Keratinocyte (primary cell): ENCODE measurements around the gene ZNF474. TPM values are rescaled to one million over a fixed set of nuclear protein-coding genes. Genes with fewer than 3 reads are reported as not detected.

ENCODE experiments used
- DNase-seq: peaks from one replicate; pipeline ENCODE4 v3.0.0-alpha.2; 2011; ENCODE audit warnings: low read depth, missing footprints, low spot score
- FAIRE-seq: peaks from 2 replicates; lab custom pipeline; 2011; peaks lifted over from hg19 to GRCh38; lab: Jason Lieb, UNC
- H2AFZ ChIP-seq: 2 replicates; pipeline ENCODE4 v1.6.0; 2012; ENCODE audit warnings: low read length, control low read depth, inconsistent platforms; ENCODE audit not compliant: control insufficient read depth
- H3K27ac ChIP-seq: 2 replicates; pipeline ENCODE4 v1.5.1; 2011; ENCODE audit warnings: low read length; ENCODE audit not compliant: control insufficient read depth, insufficient read depth
- H3K27me3 ChIP-seq: 3 replicates; pipeline ENCODE4 v1.6.0; 2011; ENCODE audit warnings: low read length; ENCODE audit not compliant: control insufficient read depth, insufficient read depth; ENCODE audit errors: extremely low read depth
- H3K36me3 ChIP-seq, 2 experiments: 2 replicates in 1 of 2; 3 replicates in 1 of 2; pipeline ENCODE4 v1.5.1; 2011; ENCODE audit warnings: low read length in 2 of 2, mild to moderate bottlenecking in 1 of 2; ENCODE audit not compliant: control insufficient read depth in 2 of 2, insufficient read depth in 2 of 2; ENCODE audit errors: extremely low read depth in 1 of 2
- H3K4me1 ChIP-seq: 3 replicates; pipeline ENCODE4 v1.5.1; 2011; ENCODE audit warnings: low read length; ENCODE audit not compliant: control insufficient read depth, insufficient read depth; ENCODE audit errors: extremely low read depth
- H3K4me2 ChIP-seq: 3 replicates; pipeline ENCODE4 v1.6.0; 2011; ENCODE audit warnings: low read depth, low read length; ENCODE audit not compliant: control insufficient read depth, insufficient read depth; ENCODE audit errors: extremely low read depth
- H3K4me3 ChIP-seq, 3 experiments: fragments of 200-600 bp in 1 of 3; sonication (generic) in 1 of 3; 2 replicates in 2 of 3; 3 replicates in 1 of 3; pipeline ENCODE4 v1.5.1; 2011 to 2016; ENCODE audit warnings: low read length in 3 of 3, mild to moderate bottlenecking in 3 of 3, control low read depth in 2 of 3, inconsistent platforms in 1 of 3, low read depth in 1 of 3, mixed read lengths in 1 of 3, mixed run types in 1 of 3, moderate library complexity in 1 of 3; ENCODE audit not compliant: control insufficient read depth in 2 of 3, insufficient read depth in 2 of 3; ENCODE audit errors: extremely low read depth in 1 of 3
- H3K79me2 ChIP-seq: 2 replicates; pipeline ENCODE4 v1.6.0; 2012; ENCODE audit warnings: low read length; ENCODE audit not compliant: control insufficient read depth, insufficient read depth
- H3K9ac ChIP-seq: 3 replicates; pipeline ENCODE4 v1.6.0; 2011; ENCODE audit warnings: low read length; ENCODE audit not compliant: control insufficient read depth, insufficient read depth; ENCODE audit errors: extremely low read depth
- H3K9me1 ChIP-seq: 3 replicates; pipeline ENCODE4 v1.6.0; 2011; ENCODE audit warnings: low read length; ENCODE audit not compliant: control insufficient read depth, insufficient read depth; ENCODE audit errors: extremely low read depth
- H3K9me3 ChIP-seq: 2 replicates; pipeline ENCODE4 v1.5.1; 2012; ENCODE audit warnings: low read depth, low read length; ENCODE audit not compliant: control insufficient read depth
- H4K20me1 ChIP-seq: 3 replicates; pipeline ENCODE4 v1.6.0; 2011; ENCODE audit warnings: low read length; ENCODE audit not compliant: control insufficient read depth, insufficient read depth; ENCODE audit errors: extremely low read depth
- CTCF ChIP-seq, 3 experiments: IDR thresholded peaks in 1 of 3; conservative IDR thresholded peaks in 1 of 3; optimal IDR thresholded peaks in 1 of 3; 2 replicates in 2 of 3; 3 replicates in 1 of 3; pipeline versions ENCODE3 to v1.5.1; 2011; ENCODE audit warnings: low read length in 3 of 3, mild to moderate bottlenecking in 3 of 3, moderate library complexity in 2 of 3, control low read depth in 1 of 3, inconsistent platforms in 1 of 3; ENCODE audit not compliant: insufficient read depth in 2 of 3; ENCODE audit errors: extremely low read depth in 1 of 3
- EZH2 ChIP-seq: IDR thresholded peaks from one replicate; pipeline ENCODE4 v1.6.1; 2012; ENCODE audit warnings: inconsistent platforms, mild to moderate bottlenecking, low read length, moderate library complexity
- dilution Hi-C: fragments of 300-500 bp; cut with MboI; formaldehyde crosslinking; loops from one replicate; pipeline ENCODE4 v1.7.0; 2020; ENCODE audit warnings: low sequenced_read_pairs; ENCODE audit not compliant: extremely low pct_ligation_motif_present
- polyA plus RNA-seq, 5 experiments: library from polyadenylated mRNA; depleted of rRNA in 3 of 5; stranded (reverse) in 3 of 5; stranded (forward) in 1 of 5; unstranded in 1 of 5; fragments of >200 nt; gene quantifications; 1 replicate in 1 of 5; 2 replicates in 3 of 5; 3 replicates in 1 of 5; pipeline versions ENCODE4 v1.2.1 to v1.2.3, GENCODE V29; 2011 to 2012; ENCODE audit warnings: missing spikeins in 2 of 5, low read depth in 1 of 5, low replicate concordance in 1 of 5

Gene ZNF474
- polyA plus RNA-seq, 1 donor (not counting 4 experiments of a cell fraction or from before 2014, with no cell fraction given) = 0.05 TPM

- no peaks in the 10 kb centered on the region for H4K20me1 ChIP-seq
- no peak overlapping the region for H2AFZ ChIP-seq
- H3K9me1 ChIP-seq = no peaks in the 10 kb centered on the region
- no peak overlapping the region for H3K4me2 ChIP-seq
- H3K79me2 ChIP-seq = no peaks in the 10 kb centered on the region
- no peaks in the 10 kb centered on the region for H3K27me3 ChIP-seq
- no peak for DNase-seq
- dilution Hi-C loops = no loop called here
- H3K4me3 ChIP-seq = no peak overlapping the region
- TF ChIP-seq CTCF (optimal IDR thresholded peaks at IDR 0.05 in 1 of 3, IDR thresholded peaks at IDR 0.05 in 1 of 3, conservative IDR thresholded peaks at IDR 0.05 in 1 of 3; ENCODE audit: extremely low read depth in 1 of 3, insufficient read depth in 2 of 3, low read length in 3 of 3) = no peak
- no peak for TF ChIP-seq EZH2
- no peaks in the 10 kb centered on the region for H3K9me3 ChIP-seq
- no peaks in the 10 kb centered on the region for H3K36me3 ChIP-seq
- no peak for FAIRE-seq
- H3K4me1 ChIP-seq = peaks cover 9% of the 10 kb centered on the region
- H3K27ac ChIP-seq = no peak overlapping the region
- H3K9ac ChIP-seq = no peak overlapping the region
Measured at GRCh38 chr5:122114501-122114900, 14.8 kb upstream of the ZNF474 start.

- Histone ChIP-seq H4K20me1 (no peaks in the 10 kb centered on the region), H3K9me3 (no peaks in the 10 kb centered on the region), H3K9ac (no peak overlapping the region), H3K79me2 (no peaks in the 10 kb centered on the region), H3K36me3 (no peaks in the 10 kb centered on the region), H3K9me1 (no peaks in the 10 kb centered on the region), H3K4me2 (no peak overlapping the region), H2AFZ (no peak overlapping the region), H3K27me3 (no peaks in the 10 kb centered on the region), H3K4me1 (peaks cover 6% of the 10 kb centered on the region), H3K4me3 (no peak overlapping the region), H3K27ac (no peak overlapping the region)
- TF ChIP-seq EZH2 = no peak
- no peak for FAIRE-seq
- no peak for DNase-seq
- dilution Hi-C loops = no loop called here
Measured at GRCh38 chr5:122118356-122118948, 10.9 kb upstream of the ZNF474 start.

GRCh38 chr5:122119205-122119604 is 10.1 kb upstream of the ZNF474 start:
- DNase-seq (no peak), FAIRE-seq (no peak)
- Histone ChIP-seq H3K36me3 (no peaks in the 10 kb centered on the region), H3K79me2 (no peaks in the 10 kb centered on the region), H3K9me3 (no peaks in the 10 kb centered on the region), H3K27me3 (no peaks in the 10 kb centered on the region), H3K4me1 (peaks cover 6% of the 10 kb centered on the region), H3K4me2 (no peak overlapping the region), H4K20me1 (no peaks in the 10 kb centered on the region), H2AFZ (no peak overlapping the region), H3K4me3 (no peak overlapping the region), H3K9me1 (no peaks in the 10 kb centered on the region), H3K9ac (no peak overlapping the region), H3K27ac (no peak overlapping the region)
- no peak for TF ChIP-seq EZH2
- no peak for TF ChIP-seq CTCF (optimal IDR thresholded peaks at IDR 0.05 in 1 of 3, IDR thresholded peaks at IDR 0.05 in 1 of 3, conservative IDR thresholded peaks at IDR 0.05 in 1 of 3; ENCODE audit: extremely low read depth in 1 of 3, insufficient read depth in 2 of 3, low read length in 3 of 3)
- dilution Hi-C loops = no loop called here
